Measurements from ENCODE around the gene CDC45.

The CDC45 gene

GRCh38 chr22:19548964-19549363, 69.2 kb downstream of the CDC45 start:
- no peaks in the 10 kb centered on the region for H3K4me1 Mint-ChIP-seq
- H3K27me3 Mint-ChIP-seq (ENCODE audit: low read depth): peaks cover 22% of the 10 kb centered on the region
- no peak overlapping the region for H3K27ac Mint-ChIP-seq
- H3K36me3 Mint-ChIP-seq (ENCODE audit: low read depth): no peaks in the 10 kb centered on the region
- TF ChIP-seq CTCF (IDR thresholded peaks at IDR 0.05; ENCODE audit: unreplicated experiment in 3 of 3): no peak
- no peak overlapping the region for H3K4me3 Mint-ChIP-seq
- H3K9me3 Mint-ChIP-seq: no peaks in the 10 kb centered on the region

GRCh38 chr22:19549428-19549827, 69.7 kb downstream of the CDC45 start:
- peaks cover 20% of the 10 kb centered on the region for H3K27me3 Mint-ChIP-seq (ENCODE audit: low read depth)
- no peaks in the 10 kb centered on the region for H3K4me1 Mint-ChIP-seq
- no peak overlapping the region for H3K4me3 Mint-ChIP-seq
- no peak overlapping the region for H3K27ac Mint-ChIP-seq
- no peaks in the 10 kb centered on the region for H3K36me3 Mint-ChIP-seq (ENCODE audit: low read depth)
- H3K9me3 Mint-ChIP-seq: no peaks in the 10 kb centered on the region
- no peak for TF ChIP-seq CTCF (IDR thresholded peaks at IDR 0.05; ENCODE audit: unreplicated experiment in 3 of 3)

GRCh38 chr22:19550382-19550781, 70.7 kb downstream of the CDC45 start:
- Mint-ChIP-seq H3K4me1 (no peaks in the 10 kb centered on the region), H3K27me3 (ENCODE audit: low read depth) (peaks cover 15% of the 10 kb centered on the region), H3K36me3 (ENCODE audit: low read depth) (no peaks in the 10 kb centered on the region), H3K4me3 (no peak overlapping the region), H3K9me3 (no peaks in the 10 kb centered on the region), H3K27ac (no peak overlapping the region)
- TF ChIP-seq CTCF (IDR thresholded peaks at IDR 0.05; ENCODE audit: unreplicated experiment in 3 of 3): no peak

GRCh38 chr22:19553201-19553600, 73.5 kb downstream of the CDC45 start:
- Mint-ChIP-seq H3K4me1 (no peaks in the 10 kb centered on the region), H3K27me3 (ENCODE audit: low read depth) (peaks cover 13% of the 10 kb centered on the region)

GRCh38 chr22:19554834-19555404, 75.2 kb downstream of the CDC45 start:
- Mint-ChIP-seq H3K9me3 (no peaks in the 10 kb centered on the region), H3K27me3 (ENCODE audit: low read depth) (peaks cover 3% of the 10 kb centered on the region), H3K36me3 (ENCODE audit: low read depth) (no peaks in the 10 kb centered on the region), H3K4me1 (no peaks in the 10 kb centered on the region), H3K4me3 (no peak overlapping the region), H3K27ac (no peak overlapping the region)
- no peak for TF ChIP-seq CTCF (IDR thresholded peaks at IDR 0.05; ENCODE audit: unreplicated experiment in 3 of 3)

More at GRCh38 chr22:19553201-19553600, 73.5 kb downstream of the CDC45 start:
- Mint-ChIP-seq H3K27ac (no peak overlapping the region), H3K36me3 (ENCODE audit: low read depth) (no peaks in the 10 kb centered on the region), H3K9me3 (no peaks in the 10 kb centered on the region), H3K4me3 (no peak overlapping the region)
- TF ChIP-seq CTCF (IDR thresholded peaks at IDR 0.05; ENCODE audit: unreplicated experiment in 3 of 3): no peak

GRCh38 chr22:19555651-19556050, 75.9 kb downstream of the CDC45 start:
- H3K27ac Mint-ChIP-seq: no peak overlapping the region
- H3K36me3 Mint-ChIP-seq (ENCODE audit: low read depth): no peaks in the 10 kb centered on the region
- H3K27me3 Mint-ChIP-seq (ENCODE audit: low read depth): peaks cover 3% of the 10 kb centered on the region
- no peak for TF ChIP-seq CTCF (IDR thresholded peaks at IDR 0.05; ENCODE audit: unreplicated experiment in 3 of 3)
- H3K4me3 Mint-ChIP-seq: no peak overlapping the region
- H3K4me1 Mint-ChIP-seq: no peaks in the 10 kb centered on the region
- H3K9me3 Mint-ChIP-seq: no peaks in the 10 kb centered on the region

Data from nephron (organoid).